C4-2B (cell line): Measurements from ENCODE around the gene NLRP2B.

ENCODE experiments used
- H3K27ac ChIP-seq: fragments of 450-650 bp; 2 replicates; pipeline ENCODE4 v1.5.1; 2017
- ZFX ChIP-seq: fragments of 450-650 bp; IDR thresholded peaks from 2 replicates; pipeline ENCODE4 v1.6.1; 2017
- TF ChIP-seq, protein P1 (sequence below): fragments of 450-650 bp; conservative IDR thresholded peaks from 2 replicates; pipeline ENCODE4 v1.5.1; 2017; ENCODE audit warnings: mild to moderate bottlenecking

Gene NLRP2B

DNA sequence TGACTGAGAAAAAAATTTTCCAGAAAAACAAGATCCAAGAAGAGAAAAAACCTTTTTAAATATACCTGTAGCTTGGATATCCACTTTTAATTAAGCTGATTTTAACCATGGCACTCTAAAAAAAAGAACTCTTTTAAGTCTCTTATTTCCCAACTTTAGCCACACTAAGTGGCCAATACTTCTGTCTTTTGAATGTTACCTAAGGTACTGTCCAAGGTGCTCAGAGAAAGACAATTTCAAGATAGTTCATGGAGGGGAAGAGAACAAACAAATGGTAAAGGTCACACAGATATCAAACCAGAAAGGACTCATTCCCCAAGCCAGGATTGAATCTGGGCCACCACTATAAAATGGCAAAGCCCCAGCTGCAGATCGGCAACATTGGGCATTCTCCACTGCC lies 10.1 kb downstream of the NLRP2B start:
- TF ChIP-seq, protein P1, sequence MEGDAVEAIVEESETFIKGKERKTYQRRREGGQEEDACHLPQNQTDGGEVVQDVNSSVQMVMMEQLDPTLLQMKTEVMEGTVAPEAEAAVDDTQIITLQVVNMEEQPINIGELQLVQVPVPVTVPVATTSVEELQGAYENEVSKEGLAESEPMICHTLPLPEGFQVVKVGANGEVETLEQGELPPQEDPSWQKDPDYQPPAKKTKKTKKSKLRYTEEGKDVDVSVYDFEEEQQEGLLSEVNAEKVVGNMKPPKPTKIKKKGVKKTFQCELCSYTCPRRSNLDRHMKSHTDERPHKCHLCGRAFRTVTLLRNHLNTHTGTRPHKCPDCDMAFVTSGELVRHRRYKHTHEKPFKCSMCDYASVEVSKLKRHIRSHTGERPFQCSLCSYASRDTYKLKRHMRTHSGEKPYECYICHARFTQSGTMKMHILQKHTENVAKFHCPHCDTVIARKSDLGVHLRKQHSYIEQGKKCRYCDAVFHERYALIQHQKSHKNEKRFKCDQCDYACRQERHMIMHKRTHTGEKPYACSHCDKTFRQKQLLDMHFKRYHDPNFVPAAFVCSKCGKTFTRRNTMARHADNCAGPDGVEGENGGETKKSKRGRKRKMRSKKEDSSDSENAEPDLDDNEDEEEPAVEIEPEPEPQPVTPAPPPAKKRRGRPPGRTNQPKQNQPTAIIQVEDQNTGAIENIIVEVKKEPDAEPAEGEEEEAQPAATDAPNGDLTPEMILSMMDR = no peak
- no peak overlapping the region for H3K27ac ChIP-seq

DNA sequence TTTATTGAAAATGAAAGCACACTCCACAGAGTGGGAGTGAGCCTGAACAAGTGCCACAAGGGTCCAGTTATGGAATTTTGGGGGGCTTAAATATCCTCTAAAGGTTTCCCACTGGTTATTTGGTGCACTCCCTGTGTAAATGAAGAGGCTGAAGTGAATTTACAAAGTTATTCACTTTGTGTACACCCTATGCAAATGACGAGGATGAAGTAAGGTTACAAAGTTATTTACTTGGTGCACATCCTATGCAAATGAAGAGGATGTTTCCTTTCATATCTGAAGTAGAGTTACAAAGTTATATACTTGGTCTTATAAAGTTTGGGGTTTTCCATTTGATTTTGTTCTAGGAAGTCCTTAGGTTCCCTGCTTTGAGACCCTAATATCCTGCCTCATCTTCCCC lies 13.1 kb downstream of the NLRP2B start:
- no peak for TF ChIP-seq ZFX

DNA sequence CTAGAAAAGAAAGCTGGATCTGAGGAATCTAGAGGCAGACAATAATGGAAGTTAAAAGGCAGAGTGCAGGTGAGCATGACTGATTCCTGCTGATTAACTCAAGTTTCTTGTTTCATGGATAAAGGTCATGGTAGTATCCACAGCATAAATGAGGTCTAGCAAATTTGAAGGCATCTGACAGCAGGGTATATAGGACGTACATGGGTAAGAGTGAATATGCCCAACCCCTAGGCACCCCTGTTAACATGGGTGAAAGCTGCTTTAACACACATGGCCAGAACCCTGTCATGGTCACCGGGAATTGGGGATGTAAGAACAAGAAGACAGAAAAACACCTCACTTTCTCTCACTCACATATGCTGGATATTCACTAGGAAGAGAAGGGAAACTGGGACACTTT lies 25.0 kb downstream of the NLRP2B start:
- TF ChIP-seq ZFX = no peak
- TF ChIP-seq, protein P1 = no peak
- no peak overlapping the region for H3K27ac ChIP-seq

More for the DNA sequence above, 13.1 kb downstream of the NLRP2B start:
- H3K27ac ChIP-seq = no peak overlapping the region

GRCh38 chrX:57652705-57653104 lies 27.4 kb downstream of the NLRP2B start:
- TF ChIP-seq, protein P1 = no peak
- TF ChIP-seq ZFX = no peak
- no peak overlapping the region for H3K27ac ChIP-seq

DNA sequence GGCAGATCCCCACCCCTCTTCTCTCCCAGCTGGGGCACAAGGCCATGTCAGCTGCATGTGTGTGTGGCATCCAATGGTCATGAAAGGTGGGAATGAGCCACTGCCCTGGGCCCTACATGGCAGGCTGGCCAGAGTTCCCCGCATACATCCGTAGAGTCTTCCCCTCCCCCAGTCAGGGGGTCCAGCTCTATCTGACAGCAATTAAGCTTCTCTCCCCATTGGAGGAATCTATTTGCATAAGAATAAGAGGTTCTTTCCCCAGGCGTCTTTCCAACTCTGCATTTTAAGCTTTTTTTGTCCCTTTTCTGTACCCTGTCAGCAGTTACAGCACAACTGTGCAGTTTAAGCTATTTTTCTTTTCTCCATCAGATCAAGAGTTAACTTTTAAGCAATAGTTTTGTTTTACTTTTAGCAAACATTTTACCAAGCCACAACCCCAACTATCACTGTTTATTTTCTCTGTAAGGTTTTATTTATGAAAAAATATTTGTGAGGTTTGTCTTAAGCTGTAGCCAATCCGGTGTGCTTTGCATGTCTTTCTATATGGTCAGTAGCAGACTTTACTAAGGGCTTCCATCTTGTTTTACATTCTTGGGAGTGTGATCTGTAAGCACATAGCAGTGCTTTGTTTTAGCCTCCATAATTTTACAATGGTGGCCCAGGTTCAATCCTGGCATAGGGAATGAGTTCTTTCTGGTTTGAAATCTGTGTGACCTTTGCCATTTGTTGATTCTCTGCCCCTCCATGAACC lies 28.7 kb downstream of the NLRP2B start:
- H3K27ac ChIP-seq = no peak overlapping the region
- TF ChIP-seq ZFX = no peak
- TF ChIP-seq, protein P1 = no peak

- H3K27ac ChIP-seq = no peak overlapping the region
- no peak for TF ChIP-seq ZFX
- TF ChIP-seq, protein P1 = no peak
Observed at GRCh38 chrX:57647020-57647419, 33.0 kb downstream of the NLRP2B start.

DNA sequence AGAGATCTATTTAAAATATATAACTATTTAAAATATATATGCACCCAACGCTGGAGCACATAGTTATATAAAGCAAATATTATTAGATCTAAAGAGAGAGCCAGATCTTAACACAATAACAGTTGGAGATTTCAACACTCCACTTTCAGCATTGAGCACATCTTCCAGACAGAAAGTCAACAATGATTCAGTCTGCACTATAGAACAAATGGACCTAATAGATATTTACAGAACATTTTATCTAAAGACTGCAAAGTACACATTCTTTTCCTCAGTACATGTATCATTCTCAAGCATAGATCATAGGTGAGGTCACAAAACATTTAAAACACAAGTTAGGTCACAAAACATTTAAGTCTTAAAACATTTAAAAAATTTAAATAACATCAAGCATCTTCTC lies 36.4 kb downstream of the NLRP2B start:
- TF ChIP-seq, protein P1 = no peak
- TF ChIP-seq ZFX = no peak
- H3K27ac ChIP-seq = no peak overlapping the region

- no peak for TF ChIP-seq ZFX
- TF ChIP-seq, protein P1 = no peak
- no peak overlapping the region for H3K27ac ChIP-seq
Observed at GRCh38 chrX:57641338-57641737, 38.7 kb downstream of the NLRP2B start.
